ENCODE data around the gene PTCRA.
"Not testable (repeated sequence)": the region's sequence is repeated elsewhere in the genome, so short reads cannot be mapped to it uniquely, and the experiment has no call there.

The PTCRA gene

GRCh38 chr6:42942444-42942843 is 26.6 kb downstream of the PTCRA start:
- no peak for DNase-seq (ENCODE audit: low read depth)

- DNase-seq (ENCODE audit: low read depth), result no peak
These were observed 32.1 kb downstream of the PTCRA start for GRCh38 chr6:42947950-42948349.

- DNase-seq (ENCODE audit: low read depth), result no peak
These were observed 36.5 kb downstream of the PTCRA start for GRCh38 chr6:42952389-42952788.

GRCh38 chr6:42954405-42954804 is 38.6 kb downstream of the PTCRA start:
- not testable (repeated sequence) for DNase-seq (ENCODE audit: low read depth)

GRCh38 chr6:42958125-42958524 is 42.3 kb downstream of the PTCRA start:
- DNase-seq (ENCODE audit: low read depth), result no peak

GRCh38 chr6:42959917-42960242 is 44.0 kb downstream of the PTCRA start:
- no peak for DNase-seq (ENCODE audit: low read depth)

GRCh38 chr6:42960243-42961019 is 44.6 kb downstream of the PTCRA start, which contains the start of gene GNMT:
Gene GNMT, plus strand, starts transcription at chr6:42960754. Its CDS starts 14 bp downstream, at chr6:42960768.
- peak; percentile 28 for DNase-seq (ENCODE audit: low read depth)

- no peak for DNase-seq (ENCODE audit: low read depth)
These were observed 45.2 kb downstream of the PTCRA start for GRCh38 chr6:42961020-42961470.

- no peak for DNase-seq (ENCODE audit: low read depth)
These were observed 46.2 kb downstream of the PTCRA start for GRCh38 chr6:42962096-42962495.

- no peak for DNase-seq (ENCODE audit: low read depth)
These were observed 46.8 kb downstream of the PTCRA start for GRCh38 chr6:42962502-42963178.

GRCh38 chr6:42963179-42963854 is 47.5 kb downstream of the PTCRA start:
- no peak for DNase-seq (ENCODE audit: low read depth)

GRCh38 chr6:42963855-42964605 is 48.2 kb downstream of the PTCRA start:
- DNase-seq (ENCODE audit: low read depth), result no peak

GRCh38 chr6:42966571-42966970 is 50.7 kb downstream of the PTCRA start:
- DNase-seq (ENCODE audit: low read depth), result no peak

GRCh38 chr6:42967228-42967627 is 51.4 kb downstream of the PTCRA start:
- no peak for DNase-seq (ENCODE audit: low read depth)

- DNase-seq (ENCODE audit: low read depth), result no peak
These were observed 52.4 kb downstream of the PTCRA start for GRCh38 chr6:42968126-42968701.

- DNase-seq (ENCODE audit: low read depth), result no peak
These were observed 52.9 kb downstream of the PTCRA start for GRCh38 chr6:42968783-42969182.

- no peak for DNase-seq (ENCODE audit: low read depth)
These were observed 53.6 kb downstream of the PTCRA start for GRCh38 chr6:42969431-42969830.

- no peak for DNase-seq (ENCODE audit: low read depth)
These were observed 54.1 kb downstream of the PTCRA start for GRCh38 chr6:42969934-42970333.

- no peak for DNase-seq (ENCODE audit: low read depth)
These were observed 55.2 kb downstream of the PTCRA start for GRCh38 chr6:42970871-42971612.

GRCh38 chr6:42971746-42972327 is 56.0 kb downstream of the PTCRA start:
- DNase-seq (ENCODE audit: low read depth), result no peak

GRCh38 chr6:42973926-42974325 is 58.1 kb downstream of the PTCRA start:
- no peak for DNase-seq (ENCODE audit: low read depth)

Data from activated T-helper 9 cell treated with anti-CD3 and anti-CD28 coated beads, Interleukin-2, amount 50 U/mL, for 16 hours (primary cell).